GM20431 (cell line): ENCODE data around the gene PLCH2.

Experiments used
- in situ Hi-C: fragments of 300-500 bp; cut with MseI, MboI; formaldehyde crosslinking; loops from one replicate; pipeline ENCODE4 v1.15.0; 2020; ENCODE audit warnings: low sequenced_read_pairs; ENCODE audit not compliant: unreplicated experiment

PLCH2 gene

GRCh38 chr1:2495546-2495945 is 19.5 kb downstream of the PLCH2 start:
- in situ Hi-C loops: no loop called here

- in situ Hi-C loops: no loop called here
Measured at GRCh38 chr1:2496087-2496622, 20.1 kb downstream of the PLCH2 start.

- in situ Hi-C loops: no loop called here
Measured at GRCh38 chr1:2496746-2497145, 20.7 kb downstream of the PLCH2 start.

- in situ Hi-C loops: no loop called here
Measured at GRCh38 chr1:2497891-2498290, 21.8 kb downstream of the PLCH2 start.

GRCh38 chr1:2498648-2499047 is 22.6 kb downstream of the PLCH2 start:
- in situ Hi-C loops: no loop called here

GRCh38 chr1:2499260-2499659 is 23.2 kb downstream of the PLCH2 start:
- in situ Hi-C loops: no loop called here

- in situ Hi-C loops: no loop called here
Measured at GRCh38 chr1:2499986-2500596, 24.0 kb downstream of the PLCH2 start.

GRCh38 chr1:2501041-2501819 is 25.1 kb downstream of the PLCH2 start:
- in situ Hi-C loops: no loop called here

GRCh38 chr1:2501820-2502119 is 25.7 kb downstream of the PLCH2 start:
- in situ Hi-C loops: no loop called here

GRCh38 chr1:2502210-2502609 is 26.1 kb downstream of the PLCH2 start:
- in situ Hi-C loops: no loop called here

- in situ Hi-C loops: no loop called here
Measured at GRCh38 chr1:2502661-2503553, 26.8 kb downstream of the PLCH2 start.

- in situ Hi-C loops: no loop called here
Measured at GRCh38 chr1:2503554-2504224, 27.6 kb downstream of the PLCH2 start.

GRCh38 chr1:2504225-2504948 is 28.3 kb downstream of the PLCH2 start:
- in situ Hi-C loops: no loop called here

GRCh38 chr1:2504949-2505272 is 28.8 kb downstream of the PLCH2 start:
- in situ Hi-C loops: no loop called here

GRCh38 chr1:2505461-2505994 is 29.4 kb downstream of the PLCH2 start:
- in situ Hi-C loops: no loop called here

- in situ Hi-C loops: no loop called here
Measured at GRCh38 chr1:2506007-2506860, 30.1 kb downstream of the PLCH2 start.

GRCh38 chr1:2506901-2507565 is 30.9 kb downstream of the PLCH2 start:
- in situ Hi-C loops: no loop called here

- in situ Hi-C loops: no loop called here
Measured at GRCh38 chr1:2507744-2508155, 31.7 kb downstream of the PLCH2 start.
